Heart right ventricle (tissue), 16 donors: ENCODE data around the gene USP6NL. TPM values are rescaled to one million over a fixed set of nuclear protein-coding genes. Genes with fewer than 3 reads are reported as not detected.

Source experiments
- ATAC-seq, 8 donors: fragments of 200-7000 bp; cut with Tn5 transposase; one replicate each; pipeline ENCODE4 v1.9.1; 2020; ENCODE audit warnings: mild to moderate bottlenecking in 8 of 8, moderate library complexity in 8 of 8, moderate number of reproducible peaks in 1 of 8
- DNase-seq, 2 donors: peaks; one replicate each; pipeline ENCODE4 v3.0.0-alpha.2; 2020
- H3K27ac ChIP-seq, 10 donors: fragments of 200-600 bp; sonication (generic) in 2 of 10; one replicate each; pipeline versions ENCODE4 v1.5.0 to v1.8.0; 2020 to 2022; ENCODE audit warnings: mild to moderate bottlenecking in 3 of 10
- H3K27me3 ChIP-seq, 7 donors: fragments of 200-600 bp; one replicate each; pipeline ENCODE4 v1.8.0; 2021 to 2022; ENCODE audit warnings: mild to moderate bottlenecking in 2 of 7
- H3K36me3 ChIP-seq, 9 donors: fragments of 200-600 bp; sonication (generic) in 1 of 9; one replicate each; pipeline versions ENCODE4 v1.5.0 to v1.8.0; 2020 to 2022; ENCODE audit warnings: mild to moderate bottlenecking in 2 of 9
- H3K4me1 ChIP-seq, 9 donors: fragments of 200-600 bp; sonication (generic) in 1 of 9; one replicate each; pipeline versions ENCODE4 v1.5.0 to v1.8.0; 2020 to 2022; ENCODE audit warnings: mild to moderate bottlenecking in 4 of 9
- H3K4me3 ChIP-seq, 10 donors: fragments of 200-600 bp; sonication (generic) in 2 of 10; one replicate each; pipeline versions ENCODE4 v1.5.0 to v1.8.0; 2020 to 2022; ENCODE audit warnings: mild to moderate bottlenecking in 7 of 10, moderate library complexity in 2 of 10
- H3K9me3 ChIP-seq, 11 donors: fragments of 200-600 bp in 10 of 11; sonication (generic) in 2 of 11; one replicate each; pipeline versions ENCODE4 v1.5.0 to v1.8.0; 2013 to 2022; ENCODE audit warnings: mild to moderate bottlenecking in 2 of 11, control low read depth in 1 of 11, moderate library complexity in 1 of 11
- CTCF ChIP-seq, 9 donors: fragments of 200-600 bp; sonication (generic) in 2 of 9; IDR thresholded peaks; one replicate each; pipeline versions ENCODE4 v1.5.0 to v1.8.0; 2021 to 2022; ENCODE audit warnings: antibody characterized with exemption in 9 of 9, mild to moderate bottlenecking in 5 of 9, moderate library complexity in 1 of 9
- WGBS, 2 donors: extraction: QIAGEN DNeasy Blood & Tissue Kit; methylation state at CpG; one replicate each; pipeline ENCODE4 v1.1.7; 2013; ENCODE audit warnings: inconsistent platforms in 1 of 2; 5-methylcytosine and 5-hydroxymethylcytosine counted together
- intact Hi-C, 10 donors: fragments of 100-400 bp; cut with DNase I; formaldehyde crosslinking; loops; one replicate each; pipeline versions ENCODE4 v1.11.1 to v1.14.2; 2022
- polyA plus RNA-seq, 2 donors: library from polyadenylated mRNA; stranded (reverse); fragments of 200-250 nt; gene quantifications; one replicate each; pipeline ENCODE4 v1.2.3, GENCODE V29; 2013
- total RNA-seq, 10 donors: library from RNA; stranded (reverse); fragmentation: NEBNext Ultra II Directional in 3 of 10; extraction: Animal tissue kit (Norgen Biotek cat#: 25700) in 3 of 10; gene quantifications; one replicate each; pipeline versions ENCODE4 v1.2.1 to v1.2.4, GENCODE V29; 2021 to 2023
- donor health status: Arrhythmogenic right ventricular cardiomyopathy.
- donor health status: ischemic (EF 13 %, LVEDD 7.1; RV severe dilation, severe dysfunction).
- donor health status: healthy with polysubstance abuse.
- donor health status: DM: no; HTN: yes; CAD: no.
- donor health status: DM: no; HTN: no; CAD: no.
- donor health status: ischemic (EF 25% LVEDD 6.9; RV normal size, moderate dysfunction).
- donor health status: ischemic (EF 25% LVEDD 5.7; RV mildly dilated, moderate dysfunction).
- donor health status: healthy.
- donor health status: DM: yes; HTN: yes; CAD: no.
- donor health status: Ischemic cardiomyopathy.
- donor health status: ischemic (EF 35%, LVEDD 5.7; RV mildly dilated, moderate dysfunction).
- donor health status: nonischemic (EF 11% LVEDD 7.7; RV severe dilation, severe dysfunction).
- donor health status: DM: yes; HTN: yes; CAD: no.
- donor health status: PGD.
- donor health status: ischemic (EF 29% LVEDD 5.4; RV normal size, mild dysfunction).
- donor health status: nonischemic (EF 23%, LVEDD 6.1; RV moderate dilation, normal function).

USP6NL gene
- total and polyA plus RNA-seq, 12 donors = 1.8 to 11.1 (median 8.2) TPM

GRCh38 chr10:11557513-11557912 is 53.9 kb downstream of the USP6NL start:
- Histone ChIP-seq H3K4me1 (peaks cover 0 to 29% (median under 1%) of the 10 kb centered on the region in 9 donors), H3K4me3 (no peak overlapping the region), H3K27me3 (no peaks in the 10 kb centered on the region), H3K36me3 (no peaks in the 10 kb centered on the region), H3K9me3 (peaks cover 0 to 8% (median 0%) of the 10 kb centered on the region in 11 donors), H3K27ac (no peak overlapping the region)
- DNase-seq (no peak), ATAC-seq (no peak)
- WGBS, 2 donors = 95 to 98% methylated on average over 7 of the region's 7 CpGs
- no peak for TF ChIP-seq CTCF (IDR thresholded peaks at IDR 0.05)
- intact Hi-C loops = no loop called here

DNA sequence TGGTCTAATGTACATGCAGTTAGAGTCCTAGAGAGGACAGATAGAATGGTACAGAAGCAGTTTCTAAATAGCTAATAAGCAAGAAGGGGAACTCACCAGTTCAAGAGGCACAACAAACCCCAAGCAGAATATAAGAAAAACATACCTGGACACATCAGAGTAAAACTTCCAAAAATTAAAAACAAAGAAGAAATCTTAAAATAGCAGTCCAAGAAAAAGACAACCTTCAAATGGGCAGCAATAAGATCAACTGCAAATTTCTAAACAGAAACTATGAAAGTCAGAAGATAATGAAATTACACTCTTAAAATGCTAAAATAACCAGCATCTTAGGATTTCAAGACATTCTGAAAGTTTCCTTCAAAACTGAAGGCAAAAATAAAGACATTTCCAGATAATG is 55.9 kb downstream of the USP6NL start:
- intact Hi-C loops = no loop called here
- H3K27ac ChIP-seq = no peak overlapping the region
- H3K27me3 ChIP-seq = no peaks in the 10 kb centered on the region
- no peaks in the 10 kb centered on the region for H3K36me3 ChIP-seq
- H3K4me1 ChIP-seq = peaks cover 0 to 35% (median 10%) of the 10 kb centered on the region in 9 donors
- H3K4me3 ChIP-seq = no peak overlapping the region
- DNase-seq (no peak), ATAC-seq (no peak)
- no peak for TF ChIP-seq CTCF (IDR thresholded peaks at IDR 0.05)
- H3K9me3 ChIP-seq = peaks cover 0 to 8% (median 0%) of the 10 kb centered on the region in 11 donors

DNA sequence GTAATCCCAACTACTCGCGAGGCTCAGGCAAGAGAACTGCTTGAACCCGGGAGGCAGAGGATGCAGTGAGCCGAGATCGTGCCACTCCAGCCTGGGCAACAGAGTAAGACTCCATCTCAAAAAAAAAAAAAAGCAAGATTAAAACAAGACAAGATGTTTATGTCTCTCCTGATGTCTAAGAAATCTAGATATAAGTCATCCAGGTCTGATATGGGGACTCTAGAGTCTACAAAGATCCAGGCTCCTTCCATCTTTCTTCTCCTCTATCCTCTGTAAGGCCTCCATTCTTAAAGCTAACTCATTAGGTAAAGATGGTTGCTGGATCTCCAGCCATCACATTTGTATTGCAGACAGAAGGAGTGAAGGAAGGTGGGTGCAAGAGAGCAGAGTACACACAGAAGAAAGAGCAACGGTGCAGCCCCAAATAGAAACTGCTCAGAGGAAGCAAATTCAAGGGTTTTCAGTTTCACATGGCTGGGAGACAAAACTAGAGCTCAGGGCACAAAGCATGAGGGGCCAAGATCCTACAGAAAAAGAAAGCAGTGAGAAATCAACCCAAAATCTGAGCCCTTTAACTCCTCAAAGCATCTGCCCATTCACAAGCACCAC is 57.6 kb downstream of the USP6NL start:
- 93 to 95% methylated on average over 6 of the region's 6 CpGs for WGBS, 2 donors
- no peak for TF ChIP-seq CTCF (IDR thresholded peaks at IDR 0.05)
- no peak for ATAC-seq
- H3K27me3 ChIP-seq = no peaks in the 10 kb centered on the region
- no peaks in the 10 kb centered on the region for H3K36me3 ChIP-seq
- no peak overlapping the region for H3K4me3 ChIP-seq
- no peak for DNase-seq
- intact Hi-C loops = no loop called here
- peaks cover 0 to 36% (median 11%) of the 10 kb centered on the region in 9 donors for H3K4me1 ChIP-seq
- H3K27ac ChIP-seq = no peak overlapping the region
- peaks cover 0 to 8% (median 0%) of the 10 kb centered on the region in 11 donors for H3K9me3 ChIP-seq

DNA sequence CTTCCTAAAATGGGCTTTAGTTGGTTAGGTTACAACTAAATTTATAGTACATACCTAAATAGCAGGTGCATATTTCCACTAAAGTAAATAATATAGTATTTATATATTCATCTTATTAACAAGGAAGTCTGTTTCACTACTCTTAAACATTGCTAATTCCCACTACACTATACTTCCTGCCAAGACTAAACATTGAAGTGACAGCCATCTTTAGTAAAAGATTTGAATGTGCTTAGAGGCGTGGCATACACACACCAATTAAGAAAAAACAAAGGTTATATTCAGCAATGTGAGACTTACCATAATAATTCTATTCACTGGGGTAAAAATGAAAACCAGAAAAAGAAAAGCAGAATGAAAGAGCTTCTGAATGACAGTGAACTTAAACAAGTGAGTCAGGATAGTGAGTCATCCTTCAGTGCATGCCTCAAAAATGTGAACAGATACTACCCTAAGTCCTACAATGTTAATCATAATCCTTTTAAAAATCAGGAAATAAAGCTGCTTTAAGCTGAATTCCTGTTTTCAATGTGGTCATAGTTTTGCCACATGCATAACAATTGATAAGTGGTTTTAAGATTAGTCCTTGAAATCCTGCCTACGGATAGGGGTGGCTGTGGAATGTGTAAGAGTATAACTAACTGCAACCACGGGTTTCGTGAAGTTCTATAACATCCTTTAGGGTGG is 59.4 kb downstream of the USP6NL start:
- WGBS, 2 donors = 71 to 75% methylated on average over 4 of the region's 4 CpGs
- intact Hi-C loops = no loop called here
- DNase-seq (no peak), ATAC-seq (peak in 3 of 8 donors; percentile 35 to 82 (median 51))
- Histone ChIP-seq H3K27me3 (no peaks in the 10 kb centered on the region), H3K9me3 (peaks cover 0 to 8% (median 0%) of the 10 kb centered on the region in 11 donors), H3K27ac (peak overlapping the region in 1 of 10 donors; percentile 21), H3K36me3 (no peaks in the 10 kb centered on the region), H3K4me3 (no peak overlapping the region), H3K4me1 (peaks cover 0 to 44% (median 11%) of the 10 kb centered on the region in 9 donors)
- no peak for TF ChIP-seq CTCF (IDR thresholded peaks at IDR 0.05)
